NCI-H1092 treated with DMSO at 0.1 percent for 48 hours (cell line): ENCODE results near the gene SLC4A3.

Source experiments
- DNase-seq: peaks from one replicate; lab custom pipeline; 2025; lab: John Stamatoyannopoulos, UW

SLC4A3 gene

GRCh38 chr2:219613461-219614070 lies 13.9 kb upstream of the SLC4A3 start:
- no peak for DNase-seq

GRCh38 chr2:219614076-219614860 lies 13.2 kb upstream of the SLC4A3 start:
- DNase-seq, result no peak

- DNase-seq, result no peak
Observed at GRCh38 chr2:219615036-219615435, 12.4 kb upstream of the SLC4A3 start.

GRCh38 chr2:219615894-219616293 lies 11.5 kb upstream of the SLC4A3 start:
- no peak for DNase-seq

GRCh38 chr2:219616550-219616949 lies 10.9 kb upstream of the SLC4A3 start:
- DNase-seq, result no peak

- no peak for DNase-seq
Observed at GRCh38 chr2:219618733-219619122, 8.7 kb upstream of the SLC4A3 start.

- DNase-seq, result no peak
Observed at GRCh38 chr2:219619235-219619634, 8.2 kb upstream of the SLC4A3 start.

GRCh38 chr2:219620546-219620945 lies 6.9 kb upstream of the SLC4A3 start:
- no peak for DNase-seq

GRCh38 chr2:219621935-219622334 lies 5.5 kb upstream of the SLC4A3 start:
- DNase-seq, result no peak

GRCh38 chr2:219622472-219622871 lies 5.0 kb upstream of the SLC4A3 start:
- no peak for DNase-seq

GRCh38 chr2:219624565-219624964 lies 2.9 kb upstream of the SLC4A3 start:
- DNase-seq, result no peak

GRCh38 chr2:219625179-219625578 lies 2.3 kb upstream of the SLC4A3 start:
- no peak for DNase-seq

- DNase-seq, result no peak
Observed at GRCh38 chr2:219626540-219626939, 890 bp upstream of the SLC4A3 start.

GRCh38 chr2:219628235-219628985 lies 980 bp downstream of the SLC4A3 start:
- no peak for DNase-seq

- no peak for DNase-seq
Observed at GRCh38 chr2:219628986-219629901, 1.8 kb downstream of the SLC4A3 start.

- no peak for DNase-seq
Observed at GRCh38 chr2:219629976-219630695, 2.7 kb downstream of the SLC4A3 start.

GRCh38 chr2:219630770-219631405 lies 3.5 kb downstream of the SLC4A3 start:
- DNase-seq, result no peak

- DNase-seq, result no peak
Observed at GRCh38 chr2:219631406-219631891, 4.0 kb downstream of the SLC4A3 start.

GRCh38 chr2:219631904-219632759 lies 4.7 kb downstream of the SLC4A3 start:
- no peak for DNase-seq

- no peak for DNase-seq
Observed at GRCh38 chr2:219632760-219633105, 5.3 kb downstream of the SLC4A3 start.
